Suppressor macrophage treated with lipopolysaccharide for 1 hour (primary cell): ENCODE results near the gene ILKAP.

Experiments
- DNase-seq, 3 donors: peaks; one replicate each; pipeline ENCODE4 v3.0.0-alpha.2; 2020 to 2022

The ILKAP gene

GRCh38 chr2:238237431-238238135, 34.1 kb upstream of the ILKAP start:
- DNase-seq = peak in 1 of 3 donors; percentile 9

GRCh38 chr2:238236571-238236970, 33.1 kb upstream of the ILKAP start:
- DNase-seq = no peak

GRCh38 chr2:238235856-238236255, 32.4 kb upstream of the ILKAP start:
- no peak for DNase-seq

- peak; percentile 88 to 90 (median 89) for DNase-seq
Observed at GRCh38 chr2:238235331-238235732, 31.8 kb upstream of the ILKAP start.

GRCh38 chr2:238233625-238234024, 30.1 kb upstream of the ILKAP start:
- DNase-seq = no peak

- DNase-seq = no peak
Observed at GRCh38 chr2:238231809-238232208, 28.3 kb upstream of the ILKAP start.

GRCh38 chr2:238231251-238231793, 27.8 kb upstream of the ILKAP start:
- peak; percentile 84 to 91 (median 86) for DNase-seq

- DNase-seq = no peak
Observed at GRCh38 chr2:238230699-238231098, 27.2 kb upstream of the ILKAP start.

- no peak for DNase-seq
Observed at GRCh38 chr2:238228700-238229099, 25.2 kb upstream of the ILKAP start.

- DNase-seq = no peak
Observed at GRCh38 chr2:238227587-238228032, 24.1 kb upstream of the ILKAP start.

- DNase-seq = no peak
Observed at GRCh38 chr2:238226698-238227586, 23.4 kb upstream of the ILKAP start.

GRCh38 chr2:238225911-238226697, 22.6 kb upstream of the ILKAP start:
- no peak for DNase-seq

- no peak for DNase-seq
Observed at GRCh38 chr2:238225121-238225520, 21.6 kb upstream of the ILKAP start.

- no peak for DNase-seq
Observed at GRCh38 chr2:238224356-238225035, 21.0 kb upstream of the ILKAP start.

GRCh38 chr2:238220892-238221521, 17.5 kb upstream of the ILKAP start:
- no peak for DNase-seq

GRCh38 chr2:238220274-238220891, 16.9 kb upstream of the ILKAP start:
- no peak for DNase-seq

- no peak for DNase-seq
Observed at GRCh38 chr2:238216651-238217184, 13.2 kb upstream of the ILKAP start.

GRCh38 chr2:238207006-238207405, 3.5 kb upstream of the ILKAP start:
- no peak for DNase-seq

- DNase-seq = peak in 1 of 3 donors; percentile 7
Observed at GRCh38 chr2:238203973-238204683, 633 bp upstream of the ILKAP start.
